ENCODE data around the gene MROH2B.

The MROH2B gene

GRCh38 chr5:41012318-41012717, 58.8 kb downstream of the MROH2B start:
- DNase-seq, result no peak

GRCh38 chr5:41010572-41010971, 60.6 kb downstream of the MROH2B start:
- no peak for DNase-seq

- DNase-seq, result no peak
Measured at GRCh38 chr5:41009232-41009631, 61.9 kb downstream of the MROH2B start.

GRCh38 chr5:41004931-41005330, 66.2 kb downstream of the MROH2B start:
- no peak for DNase-seq

- DNase-seq, result no peak
Measured at GRCh38 chr5:41003670-41004376, 67.3 kb downstream of the MROH2B start.

- no peak for DNase-seq
Measured at GRCh38 chr5:40999966-41000365, 71.2 kb downstream of the MROH2B start.

GRCh38 chr5:40999142-40999541, 72.0 kb downstream of the MROH2B start:
- DNase-seq, result no peak

- no peak for DNase-seq
Measured at GRCh38 chr5:40995801-40996586, 75.1 kb downstream of the MROH2B start.

GRCh38 chr5:40991981-40992559, 79.1 kb downstream of the MROH2B start:
- no peak for DNase-seq

- DNase-seq, result peak; percentile 21
Measured at GRCh38 chr5:40991168-40991980, 79.8 kb downstream of the MROH2B start.

GRCh38 chr5:40988746-40989510, 82.2 kb downstream of the MROH2B start:
- DNase-seq, result no peak

GRCh38 chr5:40987349-40987748, 83.8 kb downstream of the MROH2B start:
- no peak for DNase-seq

- DNase-seq, result no peak
Measured at GRCh38 chr5:40986666-40987065, 84.5 kb downstream of the MROH2B start.

GRCh38 chr5:40985501-40985900, 85.6 kb downstream of the MROH2B start:
- DNase-seq, result no peak

GRCh38 chr5:40984884-40985283, 86.3 kb downstream of the MROH2B start:
- no peak for DNase-seq

- DNase-seq, result no peak
Measured at GRCh38 chr5:40983781-40984180, 87.4 kb downstream of the MROH2B start.

- no peak for DNase-seq
Measured at GRCh38 chr5:40981420-40981819, 89.7 kb downstream of the MROH2B start.

- no peak for DNase-seq
Measured at GRCh38 chr5:40976836-40977235, 94.3 kb downstream of the MROH2B start.

- no peak for DNase-seq
Measured at GRCh38 chr5:40976041-40976440, 95.1 kb downstream of the MROH2B start.

- no peak for DNase-seq
Measured at GRCh38 chr5:40973364-40974004, 97.7 kb downstream of the MROH2B start.

- no peak for DNase-seq
Measured at GRCh38 chr5:40972434-40972833, 98.7 kb downstream of the MROH2B start.

Measured in right hindlimb (tissue), 1 donor.